Activated naive CD8-positive, alpha-beta T cell treated with anti-CD3 and anti-CD28 coated beads, Interleukin-2, amount 10 ng/mL, durations not matched to agents 7 days and 5 days (primary cell): ENCODE measurements around the gene MINDY4. TPM values are rescaled to one million over a fixed set of nuclear protein-coding genes. Genes with fewer than 3 reads are reported as not detected.

ENCODE experiments used
- ATAC-seq: fragments of 150-1000 bp; cut with Tn5 transposase; one replicate; pipeline ENCODE4 v1.10.0; 2021; ENCODE audit warnings: low read depth, moderate library complexity
- POLR2A ChIA-PET: fragments of 350-600 bp; sonication (Branson Sonifier 250); formaldehyde crosslinking; loops from one replicate; lab custom pipeline; 2021; ENCODE audit warnings: antibody characterized with exemption; lab: Charles Lee
- DNase-seq: peaks from one replicate; pipeline ENCODE4 v3.0.0; 2021
- H3K27ac Mint-ChIP-seq: one replicate; pipeline ENCODE4 v1.8.0; 2022; ENCODE audit warnings: mild to moderate bottlenecking, mixed read lengths
- H3K27me3 Mint-ChIP-seq: one replicate; pipeline ENCODE4 v1.8.0; 2022; ENCODE audit warnings: mild to moderate bottlenecking, moderate library complexity, mixed read lengths
- H3K36me3 Mint-ChIP-seq: one replicate; pipeline ENCODE4 v1.8.0; 2021; ENCODE audit warnings: mild to moderate bottlenecking, mixed read lengths
- H3K4me1 Mint-ChIP-seq: one replicate; pipeline ENCODE4 v1.8.0; 2021; ENCODE audit warnings: mixed read lengths
- H3K4me3 Mint-ChIP-seq: one replicate; pipeline ENCODE4 v1.8.0; 2022; ENCODE audit warnings: mild to moderate bottlenecking, moderate library complexity, mixed read lengths
- H3K9me3 Mint-ChIP-seq: one replicate; pipeline ENCODE4 v1.8.0; 2021; ENCODE audit warnings: mixed read lengths
- total RNA-seq, 2 experiments: library from RNA; stranded (reverse); gene quantifications; one replicate each; pipeline ENCODE4 v1.2.3, GENCODE V29; 2021

Gene MINDY4
- total RNA-seq, 2 experiments from 2014 or later, result 1.1 to 1.6 TPM

GRCh38 chr7:30770845-30771173, 408 bp upstream of the MINDY4 start:
- Mint-ChIP-seq H3K4me3 (peak overlapping the region; percentile 90), H3K9me3 (no peaks in the 10 kb centered on the region), H3K36me3 (no peaks in the 10 kb centered on the region), H3K27ac (no peak overlapping the region), H3K4me1 (peaks cover 4% of the 10 kb centered on the region), H3K27me3 (peaks cover 4% of the 10 kb centered on the region)
- ATAC-seq (no peak), DNase-seq (no peak)
- POLR2A ChIA-PET, result no interaction called here

DNA sequence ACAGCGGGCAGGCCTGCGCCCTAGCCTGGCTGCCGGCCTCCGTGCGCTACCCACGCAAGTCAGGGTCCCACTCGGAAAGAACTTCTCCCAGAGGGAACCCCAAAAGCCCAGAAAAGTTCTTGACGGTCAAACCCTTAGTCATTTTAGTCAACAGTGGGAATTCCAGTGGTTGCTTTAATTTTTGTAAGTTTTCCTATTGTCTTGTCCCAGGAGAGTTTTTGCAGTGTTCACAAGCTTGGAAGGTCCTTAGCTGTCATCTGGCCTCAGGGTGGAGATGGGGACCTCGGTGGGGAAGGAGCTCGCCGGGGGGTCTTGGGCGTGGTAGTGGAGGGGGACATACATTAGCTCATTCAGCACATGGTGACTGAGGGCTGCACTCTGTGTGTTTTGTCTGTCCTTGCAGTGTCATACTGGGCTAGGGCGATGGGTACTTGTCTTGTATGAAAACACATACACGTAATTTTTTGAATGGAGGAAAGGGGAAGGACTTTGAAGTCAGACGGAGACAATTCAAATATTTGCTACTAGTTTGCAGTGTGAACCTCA, 736 bp downstream of the MINDY4 start:
- Mint-ChIP-seq H3K27ac (peak overlapping the region; percentile 85), H3K4me3 (peak overlapping the region; percentile 90), H3K9me3 (no peaks in the 10 kb centered on the region), H3K36me3 (no peaks in the 10 kb centered on the region), H3K4me1 (peaks cover 4% of the 10 kb centered on the region), H3K27me3 (peaks cover 4% of the 10 kb centered on the region)
- ATAC-seq, result peak; percentile 11
- POLR2A ChIA-PET, result interaction anchor here (0.9 kb wide), 1 partner anchor 459 kb away, joined by 3 read pairs; no protein-coding TSS in a partner anchor
- no peak for DNase-seq

DNA sequence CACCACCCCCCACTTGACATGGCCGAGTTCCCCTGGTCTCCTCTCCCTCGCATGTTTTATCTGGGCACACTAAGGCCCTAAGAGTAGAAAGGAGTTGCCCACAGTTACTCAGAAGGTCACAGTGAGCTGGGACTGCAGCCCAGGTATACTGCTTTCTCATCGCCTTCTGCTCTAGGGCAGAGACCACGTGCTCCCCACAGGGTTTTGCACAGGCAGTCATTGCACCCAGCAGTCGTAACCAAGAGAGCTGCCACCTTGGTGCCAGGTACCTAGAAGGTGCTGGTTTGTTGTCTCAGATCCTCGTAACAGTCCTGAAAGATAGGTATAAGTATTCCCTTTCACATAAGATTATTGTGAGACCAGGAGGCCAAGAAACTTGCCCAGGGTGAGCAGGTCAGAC, 1.8 kb downstream of the MINDY4 start:
- H3K4me3 Mint-ChIP-seq, result no peak overlapping the region
- DNase-seq (no peak), ATAC-seq (no peak)
- H3K27ac Mint-ChIP-seq, result no peak overlapping the region
- POLR2A ChIA-PET, result no interaction called here
- H3K4me1 Mint-ChIP-seq, result peaks cover 4% of the 10 kb centered on the region
- H3K36me3 Mint-ChIP-seq, result no peaks in the 10 kb centered on the region
- H3K9me3 Mint-ChIP-seq, result no peaks in the 10 kb centered on the region
- H3K27me3 Mint-ChIP-seq, result peaks cover 6% of the 10 kb centered on the region

DNA sequence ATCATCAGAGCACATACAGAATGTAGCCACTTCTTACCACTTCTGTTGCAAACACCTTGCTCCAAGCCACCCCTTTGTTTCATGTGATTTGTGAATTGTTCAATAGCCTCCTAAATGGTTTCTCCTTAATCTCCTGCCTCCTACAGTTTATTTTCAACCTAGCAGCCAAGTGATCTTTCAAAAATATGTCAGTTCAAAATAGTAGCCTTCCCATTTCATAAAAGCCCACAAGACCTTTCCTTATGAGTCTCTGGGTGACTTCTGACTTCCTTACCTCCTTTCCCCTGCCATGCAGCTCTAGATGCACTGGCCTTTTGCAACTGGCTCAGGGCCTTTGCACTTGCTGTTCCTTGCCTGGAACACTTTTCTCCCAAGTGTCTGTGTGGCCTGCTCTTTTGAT, 4.8 kb downstream of the MINDY4 start:
- H3K36me3 Mint-ChIP-seq, result no peaks in the 10 kb centered on the region
- H3K9me3 Mint-ChIP-seq, result no peaks in the 10 kb centered on the region
- H3K4me3 Mint-ChIP-seq, result no peak overlapping the region
- DNase-seq (no peak), ATAC-seq (no peak)
- peaks cover 4% of the 10 kb centered on the region for H3K4me1 Mint-ChIP-seq
- POLR2A ChIA-PET, result no interaction called here
- H3K27me3 Mint-ChIP-seq, result peaks cover 2% of the 10 kb centered on the region
- no peak overlapping the region for H3K27ac Mint-ChIP-seq

DNA sequence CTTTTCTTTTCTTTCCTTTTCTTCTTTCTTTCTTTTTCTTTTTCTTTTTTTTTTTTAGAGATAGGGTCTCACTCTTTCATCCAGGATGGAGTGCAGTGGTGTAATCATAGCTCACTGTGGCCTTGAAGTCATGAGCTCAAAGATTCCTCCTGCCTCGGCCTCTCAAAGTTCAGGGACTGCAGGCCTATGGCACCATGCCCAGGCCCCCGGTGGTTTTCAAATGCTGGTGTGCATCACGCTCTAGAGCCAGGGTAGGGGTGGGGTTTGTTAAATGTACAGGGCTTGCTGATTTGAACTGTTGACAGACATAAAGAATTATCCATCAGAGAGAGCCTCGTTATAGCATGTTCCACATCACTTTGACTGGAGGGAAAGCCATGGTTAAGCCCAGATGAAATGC, 5.8 kb downstream of the MINDY4 start:
- H3K4me1 Mint-ChIP-seq, result peaks cover 3% of the 10 kb centered on the region
- H3K9me3 Mint-ChIP-seq, result no peaks in the 10 kb centered on the region
- ATAC-seq (no peak), DNase-seq (no peak)
- POLR2A ChIA-PET, result no interaction called here
- H3K27me3 Mint-ChIP-seq, result peaks cover 2% of the 10 kb centered on the region
- no peak overlapping the region for H3K27ac Mint-ChIP-seq
- H3K4me3 Mint-ChIP-seq, result no peak overlapping the region
- H3K36me3 Mint-ChIP-seq, result no peaks in the 10 kb centered on the region

- no peak overlapping the region for H3K27ac Mint-ChIP-seq
- H3K4me1 Mint-ChIP-seq, result no peaks in the 10 kb centered on the region
- peaks cover under 1% of the 10 kb centered on the region for H3K36me3 Mint-ChIP-seq
- peaks cover 2% of the 10 kb centered on the region for H3K27me3 Mint-ChIP-seq
- no peak overlapping the region for H3K4me3 Mint-ChIP-seq
- POLR2A ChIA-PET, result no interaction called here
- ATAC-seq (no peak), DNase-seq (no peak)
- H3K9me3 Mint-ChIP-seq, result no peaks in the 10 kb centered on the region
Observed at GRCh38 chr7:30778255-30779025, 7.2 kb downstream of the MINDY4 start.

DNA sequence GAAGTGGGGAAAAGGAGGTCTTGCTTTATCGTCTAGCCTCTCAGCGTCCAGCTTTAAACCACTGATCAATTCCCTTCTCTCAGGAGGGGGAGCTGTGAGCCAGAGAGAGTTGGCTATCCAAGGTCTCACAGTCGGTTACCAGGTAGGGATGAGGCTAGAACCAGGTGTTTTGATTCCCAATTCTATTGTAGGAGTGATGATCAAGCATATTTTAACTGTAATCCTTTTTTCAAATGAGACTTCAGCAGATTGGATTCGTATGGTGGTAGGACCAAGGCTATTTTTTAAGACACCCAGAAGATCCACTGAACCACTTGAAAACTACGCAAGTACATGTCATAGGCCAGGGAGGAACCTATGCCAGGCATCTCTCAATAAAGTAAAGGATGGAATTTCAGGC, 8.4 kb downstream of the MINDY4 start:
- peaks cover 2% of the 10 kb centered on the region for H3K27me3 Mint-ChIP-seq
- H3K4me1 Mint-ChIP-seq, result no peaks in the 10 kb centered on the region
- H3K9me3 Mint-ChIP-seq, result no peaks in the 10 kb centered on the region
- H3K27ac Mint-ChIP-seq, result no peak overlapping the region
- H3K36me3 Mint-ChIP-seq, result peaks cover 2% of the 10 kb centered on the region
- ATAC-seq, result no peak
- no peak overlapping the region for H3K4me3 Mint-ChIP-seq
- POLR2A ChIA-PET, result no interaction called here
- no peak for DNase-seq

DNA sequence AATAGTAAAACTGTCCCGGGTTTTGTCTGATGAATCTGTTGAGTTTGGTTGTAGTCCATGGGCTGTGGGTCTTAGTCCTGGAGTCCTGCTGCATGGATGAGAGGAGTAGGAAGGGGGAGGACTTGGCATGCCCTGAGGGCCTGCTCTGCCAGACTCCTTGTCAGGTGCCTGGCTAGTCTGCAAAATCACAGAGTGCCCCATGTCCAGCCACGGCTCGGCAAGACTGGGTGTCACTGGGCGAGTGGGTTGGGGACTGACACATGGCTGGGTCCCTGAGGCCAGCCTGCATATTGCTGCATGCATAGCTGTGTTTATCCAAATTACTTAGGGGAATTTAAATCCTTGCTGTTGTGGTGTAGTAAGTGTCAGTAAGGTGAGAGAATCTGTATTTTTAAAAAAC, 9.7 kb downstream of the MINDY4 start:
- DNase-seq, result no peak
- POLR2A ChIA-PET, result no interaction called here
- peaks cover 2% of the 10 kb centered on the region for H3K27me3 Mint-ChIP-seq
- no peak overlapping the region for H3K27ac Mint-ChIP-seq
- H3K36me3 Mint-ChIP-seq, result peaks cover 2% of the 10 kb centered on the region
- H3K9me3 Mint-ChIP-seq, result no peaks in the 10 kb centered on the region
- ATAC-seq, result no peak
- H3K4me3 Mint-ChIP-seq, result no peak overlapping the region
- H3K4me1 Mint-ChIP-seq, result peaks cover 2% of the 10 kb centered on the region

- H3K4me1 Mint-ChIP-seq, result peaks cover 2% of the 10 kb centered on the region
- H3K27me3 Mint-ChIP-seq, result no peaks in the 10 kb centered on the region
- ATAC-seq (no peak), DNase-seq (no peak)
- POLR2A ChIA-PET, result no interaction called here
- H3K36me3 Mint-ChIP-seq, result peaks cover 2% of the 10 kb centered on the region
- no peak overlapping the region for H3K4me3 Mint-ChIP-seq
- H3K9me3 Mint-ChIP-seq, result no peaks in the 10 kb centered on the region
- H3K27ac Mint-ChIP-seq, result no peak overlapping the region
Observed at GRCh38 chr7:30782690-30783089, 11.5 kb downstream of the MINDY4 start.

GRCh38 chr7:30785786-30786185, 14.6 kb downstream of the MINDY4 start:
- no peaks in the 10 kb centered on the region for H3K27me3 Mint-ChIP-seq
- H3K36me3 Mint-ChIP-seq, result peaks cover 2% of the 10 kb centered on the region
- DNase-seq (no peak), ATAC-seq (no peak)
- POLR2A ChIA-PET, result no interaction called here
- no peak overlapping the region for H3K27ac Mint-ChIP-seq
- peaks cover 2% of the 10 kb centered on the region for H3K4me1 Mint-ChIP-seq
- no peaks in the 10 kb centered on the region for H3K9me3 Mint-ChIP-seq
- no peak overlapping the region for H3K4me3 Mint-ChIP-seq

DNA sequence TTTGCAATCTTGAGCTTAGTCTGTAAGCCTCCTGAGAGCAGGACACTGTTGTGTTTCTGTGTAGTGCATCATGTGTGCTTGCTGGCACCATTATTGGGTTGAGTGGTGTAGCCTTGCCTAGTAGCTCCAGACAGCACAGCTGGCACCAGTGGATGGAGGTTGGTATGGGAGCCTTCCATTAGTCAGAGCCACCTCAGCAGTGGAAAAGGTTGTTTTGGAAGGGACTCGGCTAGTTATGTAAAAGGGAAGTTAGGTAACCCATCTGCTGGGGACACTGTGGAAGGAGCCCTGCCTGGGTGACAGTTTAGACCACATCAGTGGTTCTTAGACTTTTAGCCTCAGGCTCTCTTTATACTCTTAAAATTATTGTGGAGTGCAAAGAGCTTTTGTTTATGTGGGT, 16.3 kb downstream of the MINDY4 start:
- DNase-seq, result no peak
- H3K27ac Mint-ChIP-seq, result no peak overlapping the region
- no peaks in the 10 kb centered on the region for H3K27me3 Mint-ChIP-seq
- POLR2A ChIA-PET, result no interaction called here
- ATAC-seq, result no peak
- peaks cover 2% of the 10 kb centered on the region for H3K4me1 Mint-ChIP-seq
- H3K4me3 Mint-ChIP-seq, result no peak overlapping the region
- H3K36me3 Mint-ChIP-seq, result peaks cover 2% of the 10 kb centered on the region
- H3K9me3 Mint-ChIP-seq, result no peaks in the 10 kb centered on the region

- Mint-ChIP-seq H3K4me3 (no peak overlapping the region), H3K27me3 (no peaks in the 10 kb centered on the region), H3K9me3 (no peaks in the 10 kb centered on the region), H3K4me1 (peaks cover 2% of the 10 kb centered on the region), H3K27ac (no peak overlapping the region), H3K36me3 (no peaks in the 10 kb centered on the region)
- no peak for ATAC-seq
- DNase-seq, result no peak
- POLR2A ChIA-PET, result no interaction called here
Observed at GRCh38 chr7:30788640-30789333, 17.6 kb downstream of the MINDY4 start.

DNA sequence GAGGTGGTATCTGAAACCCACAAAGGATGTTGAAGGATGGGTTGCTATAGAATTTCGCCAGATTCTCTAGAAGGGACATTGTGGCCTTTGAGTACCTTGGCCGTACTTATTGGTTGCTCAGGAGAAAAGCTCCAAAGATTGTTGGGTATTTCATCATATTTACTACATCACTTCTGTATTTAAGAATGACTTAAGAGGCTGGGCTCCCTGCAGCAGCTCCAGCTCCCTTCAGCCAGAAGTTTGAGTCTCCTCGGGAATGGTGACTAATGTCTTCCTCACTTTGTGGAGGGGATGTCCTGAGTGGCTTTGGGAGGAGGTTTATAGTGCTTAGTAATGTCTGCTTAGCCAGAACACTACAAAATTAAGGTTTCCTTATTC, 18.1 kb downstream of the MINDY4 start:
- H3K27me3 Mint-ChIP-seq, result no peaks in the 10 kb centered on the region
- no peak overlapping the region for H3K27ac Mint-ChIP-seq
- H3K36me3 Mint-ChIP-seq, result peaks cover 2% of the 10 kb centered on the region
- DNase-seq, result no peak
- ATAC-seq, result no peak
- POLR2A ChIA-PET, result no interaction called here
- H3K4me3 Mint-ChIP-seq, result no peak overlapping the region
- peaks cover 2% of the 10 kb centered on the region for H3K4me1 Mint-ChIP-seq
- H3K9me3 Mint-ChIP-seq, result no peaks in the 10 kb centered on the region

GRCh38 chr7:30790356-30790755, 19.1 kb downstream of the MINDY4 start:
- peaks cover under 1% of the 10 kb centered on the region for H3K4me1 Mint-ChIP-seq
- peaks cover 2% of the 10 kb centered on the region for H3K36me3 Mint-ChIP-seq

More at GRCh38 chr7:30790356-30790755, 19.1 kb downstream of the MINDY4 start:
- no peak for ATAC-seq
- no peaks in the 10 kb centered on the region for H3K9me3 Mint-ChIP-seq
- POLR2A ChIA-PET, result no interaction called here
- no peak overlapping the region for H3K4me3 Mint-ChIP-seq
- no peak for DNase-seq
- no peaks in the 10 kb centered on the region for H3K27me3 Mint-ChIP-seq
- no peak overlapping the region for H3K27ac Mint-ChIP-seq
